Erythroblast (primary cell): ENCODE results near the gene TTLL8.

Experiments used
- DNase-seq, 2 experiments: peaks; one replicate each; lab custom pipeline; 2025; lab: John Stamatoyannopoulos, UW
- GATA1 ChIP-seq: IDR thresholded peaks from 2 replicates; pipeline ENCODE4 v1.6.1; 2011; ENCODE audit warnings: low read depth, mild to moderate bottlenecking, control low read depth, low read length, moderate library complexity
- POLR2A ChIP-seq: IDR thresholded peaks from 2 replicates; pipeline ENCODE4 v1.6.1; 2011; ENCODE audit warnings: mild to moderate bottlenecking, low read length

The TTLL8 gene

GRCh38 chr22:50058061-50058905 is at the start of gene TTLL8:
Gene TTLL8 (minus strand): TSS chr22:50058298.
- TF ChIP-seq GATA1 (no peak), POLR2A (no peak)
- DNase-seq = no peak

GRCh38 chr22:50107529-50107928 is 49.4 kb upstream of the TTLL8 start:
- TF ChIP-seq GATA1 (no peak), POLR2A (no peak)
- DNase-seq = no peak

GRCh38 chr22:50105208-50106100 is 47.4 kb upstream of the TTLL8 start:
- TF ChIP-seq GATA1 (no peak), POLR2A (peak; percentile 37)
- peak; percentile 29 to 50 for DNase-seq

GRCh38 chr22:50104141-50104544 is 46.0 kb upstream of the TTLL8 start:
- TF ChIP-seq POLR2A = peak; percentile 58
- no peak for TF ChIP-seq GATA1
- peak; percentile 10 to 36 for DNase-seq

GRCh38 chr22:50102946-50103345 is 44.8 kb upstream of the TTLL8 start:
- TF ChIP-seq POLR2A (no peak), GATA1 (no peak)
- DNase-seq = peak in 1 of 2 experiments; percentile 18

- no peak for DNase-seq
- TF ChIP-seq POLR2A (no peak), GATA1 (no peak)
Measured at GRCh38 chr22:50101870-50102565, 43.9 kb upstream of the TTLL8 start.

GRCh38 chr22:50098052-50098451 is 40.0 kb upstream of the TTLL8 start:
- no peak for TF ChIP-seq GATA1
- no peak for TF ChIP-seq POLR2A
- no peak for DNase-seq

GRCh38 chr22:50092342-50092741 is 34.2 kb upstream of the TTLL8 start:
- no peak for TF ChIP-seq POLR2A
- no peak for TF ChIP-seq GATA1
- DNase-seq = no peak

GRCh38 chr22:50091092-50091768 is 33.1 kb upstream of the TTLL8 start:
- TF ChIP-seq GATA1 (no peak), POLR2A (no peak)
- DNase-seq = no peak

GRCh38 chr22:50090412-50090714 is 32.3 kb upstream of the TTLL8 start:
- TF ChIP-seq GATA1 = no peak
- no peak for TF ChIP-seq POLR2A
- no peak for DNase-seq

GRCh38 chr22:50089682-50090411 is 31.7 kb upstream of the TTLL8 start, which contains the start of gene MOV10L1:
Gene MOV10L1 (plus strand): TSS chr22:50090006. CDS start chr22:50090089, 83 bp downstream.
- no peak for TF ChIP-seq GATA1
- no peak for TF ChIP-seq POLR2A
- peak; percentile 42 to 51 for DNase-seq

- TF ChIP-seq POLR2A = no peak
- no peak for TF ChIP-seq GATA1
- no peak for DNase-seq
Measured at GRCh38 chr22:50089231-50089630, 31.1 kb upstream of the TTLL8 start.

- DNase-seq = no peak
- no peak for TF ChIP-seq GATA1
- TF ChIP-seq POLR2A = no peak
Measured at GRCh38 chr22:50088096-50088495, 30.0 kb upstream of the TTLL8 start.
